AG04449 (cell line): Measurements from ENCODE around the gene PPFIBP2.

Experiments
- CTCF ChIA-PET: fragments of 350-600 bp; formaldehyde crosslinking; extraction: SDS; loops from one replicate; lab custom pipeline; 2021; ENCODE audit warnings: antibody characterized with exemption; lab: Yijun Ruan, JAX
- POLR2A ChIA-PET: fragments of 400-600, 350-600 bp; formaldehyde crosslinking; extraction: SDS; loops from one replicate; lab custom pipeline; 2020; ENCODE audit warnings: antibody characterized with exemption, inconsistent platforms; lab: Yijun Ruan, JAX
- DNase-seq: peaks from one replicate; pipeline ENCODE4 v3.0.0-alpha.2; 2010; ENCODE audit warnings: low read depth, low spot score
- H3K4me3 ChIP-seq: 2 replicates; pipeline ENCODE4 v1.5.1; 2011; ENCODE audit warnings: low read depth, mild to moderate bottlenecking, control low read depth, low read length
- CTCF ChIP-seq: IDR thresholded peaks from one replicate; pipeline ENCODE4 v1.5.1; 2011; ENCODE audit warnings: mild to moderate bottlenecking, moderate library complexity, low read length, control low read depth, inconsistent platforms; ENCODE audit not compliant: insufficient read depth; ENCODE audit errors: missing control alignments

The PPFIBP2 gene

GRCh38 chr11:7501251-7501650, 12.5 kb upstream of the PPFIBP2 start:
- no peak for TF ChIP-seq CTCF
- CTCF ChIA-PET: interaction anchor here (1.0 to 2.1 kb wide), 4 partner anchors 9 to 190 kb away, joined by 3 to 8 read pairs (median 4); no protein-coding TSS in a partner anchor
- no peak overlapping the region for H3K4me3 ChIP-seq
- POLR2A ChIA-PET: no interaction called here
- no peak for DNase-seq

GRCh38 chr11:7501894-7502293, 11.9 kb upstream of the PPFIBP2 start:
- H3K4me3 ChIP-seq: no peak overlapping the region
- DNase-seq: no peak
- POLR2A ChIA-PET: no interaction called here
- TF ChIP-seq CTCF: no peak
- CTCF ChIA-PET: interaction anchor here (1.0 to 2.1 kb wide), 3 partner anchors 8 to 189 kb away, joined by 3 to 8 read pairs (median 5); no protein-coding TSS in a partner anchor

- ChIA-PET POLR2A (no interaction called here), CTCF (interaction anchor here (0.7 to 1.6 kb wide), 2 partner anchors 64 to 67 kb away, joined by 3 to 4 read pairs; no protein-coding TSS in a partner anchor)
- TF ChIP-seq CTCF: no peak
Measured at GRCh38 chr11:7506243-7506642, 7.6 kb upstream of the PPFIBP2 start.

GRCh38 chr11:7508087-7508486, 5.7 kb upstream of the PPFIBP2 start:
- H3K4me3 ChIP-seq: no peak overlapping the region
- CTCF ChIA-PET: interaction anchor here (0.8 kb wide), 1 partner anchor 187 kb away, joined by 3 read pairs; no protein-coding TSS in a partner anchor
- DNase-seq: no peak
- POLR2A ChIA-PET: no interaction called here
- TF ChIP-seq CTCF: no peak

More at GRCh38 chr11:7506243-7506642, 7.6 kb upstream of the PPFIBP2 start:
- no peak overlapping the region for H3K4me3 ChIP-seq
- no peak for DNase-seq

GRCh38 chr11:7509966-7510365, 3.8 kb upstream of the PPFIBP2 start:
- no peak for DNase-seq
- TF ChIP-seq CTCF: no peak
- ChIA-PET POLR2A (no interaction called here), CTCF (interaction anchor here (0.6 to 6.7 kb wide), 5 partner anchors 8 to 185 kb away, joined by 3 to 42 read pairs (median 5); no protein-coding TSS in a partner anchor)
- H3K4me3 ChIP-seq: no peak overlapping the region

- no peak for DNase-seq
- ChIA-PET POLR2A (no interaction called here), CTCF (interaction anchor here (1.4 to 6.7 kb wide), 5 partner anchors 26 to 184 kb away, joined by 5 to 42 read pairs (median 12); partner anchors contain the start of gene OLFML1)
- no peak overlapping the region for H3K4me3 ChIP-seq
- TF ChIP-seq CTCF: no peak
Measured at GRCh38 chr11:7511401-7511800, 2.4 kb upstream of the PPFIBP2 start.
